ENCODE results near the gene COTL1.
"Not testable (repeated sequence)": the region's sequence is repeated elsewhere in the genome, so short reads cannot be mapped to it uniquely, and the experiment has no call there.

The COTL1 gene

GRCh38 chr16:84569382-84569987 lies 48.4 kb downstream of the COTL1 start:
- no peak for DNase-seq (ENCODE audit: low spot score)

- no peak for DNase-seq (ENCODE audit: low spot score)
Observed at GRCh38 chr16:84568066-84568465, 49.8 kb downstream of the COTL1 start.

- no peak for DNase-seq (ENCODE audit: low spot score)
Observed at GRCh38 chr16:84567286-84567962, 50.5 kb downstream of the COTL1 start.

GRCh38 chr16:84566545-84567257 lies 51.2 kb downstream of the COTL1 start:
- DNase-seq (ENCODE audit: low spot score): no peak

- no peak for DNase-seq (ENCODE audit: low spot score)
Observed at GRCh38 chr16:84565669-84566495, 52.0 kb downstream of the COTL1 start.

- DNase-seq (ENCODE audit: low spot score): no peak
Observed at GRCh38 chr16:84563786-84564420, 54.0 kb downstream of the COTL1 start.

GRCh38 chr16:84563064-84563715 lies 54.7 kb downstream of the COTL1 start:
- DNase-seq (ENCODE audit: low spot score): no peak

- DNase-seq (ENCODE audit: low spot score): no peak
Observed at GRCh38 chr16:84562174-84562815, 55.6 kb downstream of the COTL1 start.

GRCh38 chr16:84561291-84561690 lies 56.6 kb downstream of the COTL1 start:
- no peak for DNase-seq (ENCODE audit: low spot score)

GRCh38 chr16:84560269-84560668 lies 57.6 kb downstream of the COTL1 start:
- DNase-seq (ENCODE audit: low spot score): no peak

- DNase-seq (ENCODE audit: low spot score): no peak
Observed at GRCh38 chr16:84559311-84559932, 58.5 kb downstream of the COTL1 start.

GRCh38 chr16:84558850-84559249 lies 59.0 kb downstream of the COTL1 start:
- DNase-seq (ENCODE audit: low spot score): not testable (repeated sequence)

- no peak for DNase-seq (ENCODE audit: low spot score)
Observed at GRCh38 chr16:84557504-84557903, 60.4 kb downstream of the COTL1 start.

- DNase-seq (ENCODE audit: low spot score): no peak
Observed at GRCh38 chr16:84557059-84557458, 60.8 kb downstream of the COTL1 start.

- DNase-seq (ENCODE audit: low spot score): no peak
Observed at GRCh38 chr16:84555418-84556196, 62.3 kb downstream of the COTL1 start.

GRCh38 chr16:84554627-84555328 lies 63.1 kb downstream of the COTL1 start:
- DNase-seq (ENCODE audit: low spot score): no peak

GRCh38 chr16:84553873-84554399 lies 63.9 kb downstream of the COTL1 start:
- DNase-seq (ENCODE audit: low spot score): no peak

GRCh38 chr16:84552135-84552534 lies 65.7 kb downstream of the COTL1 start:
- DNase-seq (ENCODE audit: low spot score): no peak

GRCh38 chr16:84550096-84550495 lies 67.8 kb downstream of the COTL1 start:
- peak; percentile 55 for DNase-seq (ENCODE audit: low spot score)
